Pancreas (tissue), 10 donors: ENCODE data around the gene TPCN2. TPM values are rescaled to one million over a fixed set of nuclear protein-coding genes. Genes with fewer than 3 reads are reported as not detected.
A peak's percentile ranks its signal among the peaks of the same experiment; 100 is the strongest.

ENCODE experiments used
- ATAC-seq, 4 donors: fragments of 200-7000 bp; cut with Tn5 transposase; one replicate each; pipeline versions ENCODE4 v1.8.0 to v1.9.1; 2020; ENCODE audit warnings: mild to moderate bottlenecking in 4 of 4, moderate library complexity in 4 of 4
- DNase-seq, 6 donors: peaks; one replicate each; pipeline ENCODE4 v3.0.0-alpha.2; 2020
- FAIRE-seq: peaks from 2 replicates; lab custom pipeline; 2012; peaks lifted over from hg19 to GRCh38; lab: Jason Lieb, UNC
- H3K27ac ChIP-seq, 4 donors: fragments of 200-600 bp; sonication (generic); 1 replicate in 3 of 4; 2 replicates in 1 of 4; pipeline versions ENCODE4 v1.5.0 to v1.8.0; 2020
- H3K27me3 ChIP-seq, 4 donors: fragments of 200-600 bp; one replicate each; pipeline ENCODE4 v1.8.0; 2021
- H3K36me3 ChIP-seq, 3 donors: fragments of 200-600 bp; sonication (generic) in 1 of 3; one replicate each; pipeline versions ENCODE4 v1.5.0 to v1.8.0; 2020 to 2021
- H3K4me1 ChIP-seq, 3 donors: fragments of 200-600 bp; one replicate each; pipeline ENCODE4 v1.8.0; 2021
- H3K4me3 ChIP-seq, 4 donors: fragments of 200-600 bp; sonication (generic) in 2 of 4; one replicate each; pipeline versions ENCODE4 v1.5.0 to v1.8.0; 2020 to 2021
- H3K9me3 ChIP-seq, 4 donors: fragments of 200-600 bp; one replicate each; pipeline ENCODE4 v1.8.0; 2021
- CTCF ChIP-seq, 4 donors: fragments of 200-600 bp; sonication (generic) in 3 of 4; IDR thresholded peaks; one replicate each; pipeline versions ENCODE4 v1.5.0 to v1.8.0; 2021; ENCODE audit warnings: antibody characterized with exemption in 4 of 4
- WGBS, 2 donors: extraction: QIAGEN DNeasy Blood & Tissue Kit; methylation state at CpG; one replicate each; pipeline ENCODE4 v1.1.7; 2013; 5-methylcytosine and 5-hydroxymethylcytosine counted together
- intact Hi-C, 3 donors: fragments of 100-400 bp; cut with DNase I; formaldehyde crosslinking; loops; one replicate each; pipeline versions ENCODE4 v1.11.1 to v1.14.2; 2022
- polyA plus RNA-seq, 2 donors: library from polyadenylated mRNA; stranded (reverse); fragments of 200-250 nt; gene quantifications; one replicate each; pipeline ENCODE4 v1.2.3, GENCODE V29; 2013
- total RNA-seq, 6 donors: library from RNA; stranded (reverse); fragmentation: NEBNext Ultra II Directional in 4 of 6; extraction: Animal tissue kit (Norgen Biotek cat#: 25700) in 4 of 6; gene quantifications; one replicate each; pipeline versions ENCODE4 v1.2.1 to v1.2.4, GENCODE V29; 2021 to 2023
- donor health status: healthy with polysubstance abuse.
- donor health status: DM: no; HTN: no; CAD: no; lungs with moderate emphysema.
- donor health status: DM: no; HTN: no; CAD: no.
- donor health status: control.
- donor health status: control.
- donor health status: Bipolar disorder and iron deficiency.
- donor health status: DM: yes; HTN: yes; CAD: no.
- donor health status: DM: no; HTN: no; CAD: no.
- donor health status: DM: no; HTN: no; CAD: no.
- donor health status: DM: yes; HTN: yes; CAD: no.

TPCN2 gene
- total and polyA plus RNA-seq, 8 donors: 5.6 to 13.5 (median 9.9) TPM

DNA sequence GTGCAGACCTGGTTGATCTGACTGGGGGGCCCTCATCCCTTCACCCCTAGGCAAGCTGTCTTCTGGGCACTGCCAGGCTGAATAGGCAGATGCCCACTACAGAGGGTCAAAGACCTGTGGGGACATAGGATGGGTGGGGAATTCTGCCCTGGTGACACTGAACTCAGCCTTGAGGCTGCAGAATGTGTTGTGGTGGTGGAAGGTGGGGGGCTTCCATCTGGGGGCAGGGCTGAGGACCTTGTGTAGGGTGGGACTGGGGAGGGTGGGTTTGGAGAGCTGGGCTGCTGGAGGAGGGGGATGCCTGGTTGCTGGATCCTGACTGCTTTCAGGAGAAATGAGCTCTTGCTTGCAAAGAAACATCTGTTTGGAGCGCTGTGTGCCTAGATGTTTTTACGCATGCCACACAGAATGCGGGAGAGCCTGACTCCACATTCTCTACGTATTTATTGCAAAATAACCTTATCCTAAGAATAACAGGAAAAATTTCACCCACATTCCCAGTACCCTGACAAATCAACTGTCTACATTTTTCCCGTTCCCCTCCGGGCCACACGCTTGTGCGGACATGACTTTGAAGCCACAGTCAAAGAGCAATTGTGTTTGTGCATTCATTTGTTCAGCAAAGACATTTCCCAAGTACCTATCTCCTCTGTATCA lies 125.3 kb downstream of the TPCN2 start:
- intact Hi-C loops: no loop called here
- FAIRE-seq (no peak), DNase-seq (no peak), ATAC-seq (no peak)
- no peak overlapping the region for H3K4me3 ChIP-seq
- H3K27me3 ChIP-seq: no peaks in the 10 kb centered on the region
- no peaks in the 10 kb centered on the region for H3K36me3 ChIP-seq
- no peaks in the 10 kb centered on the region for H3K9me3 ChIP-seq
- 96 to 98% methylated on average over 8 of the region's 8 CpGs for WGBS, 2 donors
- H3K4me1 ChIP-seq: peaks cover 0 to 3% (median 0%) of the 10 kb centered on the region in 3 donors
- H3K27ac ChIP-seq: no peak overlapping the region
- TF ChIP-seq CTCF (IDR thresholded peaks at IDR 0.05): no peak

DNA sequence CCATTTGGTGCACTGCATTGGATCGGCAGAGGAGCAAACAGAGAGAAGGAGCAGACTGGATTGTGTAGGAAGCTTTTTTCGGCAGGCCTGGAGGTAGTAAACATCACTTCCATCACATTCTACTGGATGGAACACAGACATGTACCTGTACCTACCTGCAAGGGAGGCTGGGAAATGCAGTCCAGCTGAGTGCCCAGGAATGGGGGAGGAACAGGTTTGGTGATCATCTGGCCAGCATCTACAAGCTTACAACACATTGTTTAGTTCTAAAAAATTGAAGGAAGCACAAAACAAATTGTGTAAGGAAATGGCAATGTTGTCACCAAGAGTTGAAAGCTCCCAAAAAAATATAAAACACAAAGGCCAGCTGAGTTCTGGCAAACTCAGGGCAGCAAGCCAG lies 126.1 kb downstream of the TPCN2 start:
- no peak for FAIRE-seq
- Histone ChIP-seq H3K27ac (no peak overlapping the region), H3K4me3 (no peak overlapping the region), H3K27me3 (no peaks in the 10 kb centered on the region), H3K9me3 (no peaks in the 10 kb centered on the region), H3K36me3 (no peaks in the 10 kb centered on the region), H3K4me1 (peaks cover 0 to 3% (median 0%) of the 10 kb centered on the region in 3 donors)
- intact Hi-C loops: no loop called here
- DNase-seq: no peak
- ATAC-seq: no peak
- TF ChIP-seq CTCF (IDR thresholded peaks at IDR 0.05): no peak
- 87 to 93% methylated on average over 2 of the region's 2 CpGs for WGBS, 2 donors

- TF ChIP-seq CTCF (IDR thresholded peaks at IDR 0.05): no peak
- ATAC-seq (peak; percentile 68 to 99 (median 94)), FAIRE-seq (no peak), DNase-seq (peak in 5 of 6 donors; percentile 47 to 72 (median 58))
- Histone ChIP-seq H3K4me1 (peaks cover 0 to 3% (median 0%) of the 10 kb centered on the region in 3 donors), H3K27me3 (no peaks in the 10 kb centered on the region), H3K27ac (no peak overlapping the region), H3K9me3 (no peaks in the 10 kb centered on the region), H3K4me3 (no peak overlapping the region), H3K36me3 (no peaks in the 10 kb centered on the region)
- intact Hi-C loops: no loop called here
- 45 to 49% methylated on average over 9 of the region's 9 CpGs for WGBS, 2 donors
Observed at GRCh38 chr11:69178819-69179482, 130.2 kb downstream of the TPCN2 start.

DNA sequence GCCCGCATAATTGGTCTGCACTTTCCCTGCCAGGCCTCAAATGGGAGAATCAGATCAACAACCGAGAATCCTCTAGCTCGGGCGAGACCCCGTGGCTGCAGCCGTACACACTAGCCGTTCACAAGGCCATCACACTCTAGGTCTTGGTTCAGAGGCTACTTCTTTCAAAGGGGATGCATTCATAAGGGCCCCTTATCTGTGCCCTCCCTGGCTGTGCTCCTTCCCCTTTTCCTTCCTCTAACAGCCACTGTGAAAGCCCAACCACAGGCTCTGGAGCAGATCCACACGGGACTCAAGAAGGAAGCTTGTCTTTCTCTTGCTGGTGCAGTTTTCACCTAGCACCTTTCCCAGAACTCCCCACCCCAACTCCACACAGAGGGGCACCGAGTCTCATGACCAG lies 131.5 kb downstream of the TPCN2 start:
- H3K9me3 ChIP-seq: no peaks in the 10 kb centered on the region
- peak in 1 of 6 donors; percentile 46 for DNase-seq
- peaks cover 0 to 3% (median 0%) of the 10 kb centered on the region in 3 donors for H3K4me1 ChIP-seq
- no peak for TF ChIP-seq CTCF (IDR thresholded peaks at IDR 0.05)
- no peaks in the 10 kb centered on the region for H3K36me3 ChIP-seq
- ATAC-seq: no peak
- FAIRE-seq: no peak
- no peaks in the 10 kb centered on the region for H3K27me3 ChIP-seq
- WGBS, 2 donors: 89 to 93% methylated on average over 9 of the region's 9 CpGs
- no peak overlapping the region for H3K4me3 ChIP-seq
- H3K27ac ChIP-seq: no peak overlapping the region
- intact Hi-C loops: no loop called here

DNA sequence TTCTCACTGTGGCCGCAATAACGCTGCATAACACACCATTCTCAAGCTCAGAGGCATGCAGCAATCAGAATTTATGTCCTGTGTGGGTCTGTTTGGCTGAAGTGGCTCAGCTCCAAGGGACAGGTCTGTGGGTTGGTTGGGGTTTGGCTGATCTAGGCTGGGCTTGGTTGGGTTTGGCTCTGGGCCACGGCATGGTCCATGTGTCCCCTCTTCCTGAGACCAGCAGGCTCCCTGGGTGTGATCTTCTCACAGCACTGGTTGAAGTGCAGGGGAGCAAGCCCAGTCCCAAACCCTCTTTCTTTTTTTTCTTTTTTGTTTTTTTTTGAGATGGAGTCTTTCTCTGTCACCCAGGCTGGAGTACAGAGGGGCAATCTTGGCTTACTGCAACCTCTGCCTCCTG lies 132.0 kb downstream of the TPCN2 start:
- H3K27ac ChIP-seq: no peak overlapping the region
- WGBS, 2 donors: 97 to 99% methylated on average over 3 of the region's 3 CpGs
- peaks cover 0 to 3% (median 0%) of the 10 kb centered on the region in 3 donors for H3K4me1 ChIP-seq
- no peak for TF ChIP-seq CTCF (IDR thresholded peaks at IDR 0.05)
- peak in 1 of 6 donors; percentile 24 for DNase-seq
- H3K4me3 ChIP-seq: no peak overlapping the region
- intact Hi-C loops: no loop called here
- H3K36me3 ChIP-seq: no peaks in the 10 kb centered on the region
- no peak for FAIRE-seq
- no peak for ATAC-seq
- H3K9me3 ChIP-seq: no peaks in the 10 kb centered on the region
- H3K27me3 ChIP-seq: no peaks in the 10 kb centered on the region
